Iris pigment epithelial cell (primary cell): Measurements from ENCODE around the gene SH3RF1.

ENCODE experiments used
- DNase-seq: peaks from one replicate; pipeline ENCODE4 v3.0.0-alpha.2; 2011; ENCODE audit warnings: low read depth

Gene SH3RF1

GRCh38 chr4:169132561-169133305 is 138.0 kb downstream of the SH3RF1 start:
- DNase-seq: no peak

GRCh38 chr4:169131556-169132208 is 139.1 kb downstream of the SH3RF1 start:
- no peak for DNase-seq

DNA sequence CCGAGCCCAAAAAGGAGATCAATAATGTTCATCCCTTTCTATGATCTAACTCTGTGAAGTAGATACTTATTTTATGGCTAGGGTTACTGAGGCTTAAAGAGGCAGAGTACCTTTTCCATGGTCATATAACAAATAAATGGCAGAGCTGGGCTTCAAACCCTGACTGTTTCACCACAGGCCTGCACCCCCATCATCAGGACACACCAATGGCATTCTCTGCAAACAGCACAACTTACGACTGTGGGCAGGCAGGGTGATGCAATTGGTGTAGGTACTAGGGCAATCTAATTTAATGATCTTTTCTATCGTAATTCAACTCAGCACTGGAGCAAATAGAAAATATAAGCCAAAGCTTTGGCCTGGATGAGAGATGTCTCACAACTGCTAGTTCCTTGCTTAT is 141.9 kb downstream of the SH3RF1 start:
- DNase-seq: no peak

DNA sequence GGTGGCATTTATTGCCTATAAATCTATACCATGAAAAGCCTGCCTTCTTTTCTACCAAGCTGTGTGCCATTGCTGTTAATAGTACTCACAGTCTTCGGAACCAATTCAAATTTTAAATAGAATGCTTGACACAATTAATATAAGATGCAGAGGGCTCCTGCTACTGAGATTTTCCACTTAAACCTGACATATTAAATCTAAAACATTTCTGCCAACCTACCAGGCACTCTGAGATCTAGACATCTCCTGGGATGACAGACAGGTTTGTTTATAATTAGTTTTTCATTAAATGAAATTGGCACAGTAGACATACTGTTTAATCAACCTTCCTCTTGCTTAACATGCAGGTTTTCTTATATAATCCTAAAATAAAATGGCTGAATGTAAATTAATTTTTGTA is 143.4 kb downstream of the SH3RF1 start:
- DNase-seq: no peak

- peak; percentile 73 for DNase-seq
Observed at GRCh38 chr4:169124661-169125060, 146.1 kb downstream of the SH3RF1 start.

- DNase-seq: no peak
Observed at GRCh38 chr4:169122422-169122821, 148.3 kb downstream of the SH3RF1 start.

GRCh38 chr4:169121861-169122382 is 148.8 kb downstream of the SH3RF1 start:
- DNase-seq: no peak

DNA sequence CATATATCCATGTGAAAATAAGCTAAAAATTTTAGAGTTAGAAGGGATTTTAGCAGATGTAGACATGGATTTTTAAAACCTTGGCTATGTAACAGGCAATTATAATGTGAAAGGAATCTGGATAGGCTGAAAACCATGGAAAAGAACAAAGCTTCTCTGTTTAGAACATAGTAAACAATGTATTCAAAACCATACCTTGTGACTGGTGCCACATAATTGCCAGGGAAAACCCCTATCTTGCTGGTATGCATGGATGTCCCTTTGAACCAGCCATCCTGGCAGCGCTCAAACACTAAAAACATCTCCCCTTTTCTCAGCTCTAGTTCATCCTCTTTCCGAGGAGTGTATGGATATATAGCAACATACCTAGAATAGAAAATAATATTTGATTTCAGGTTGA is 150.1 kb downstream of the SH3RF1 start:
- no peak for DNase-seq

- no peak for DNase-seq
Observed at GRCh38 chr4:169119536-169119935, 151.2 kb downstream of the SH3RF1 start.

- DNase-seq: peak; percentile 82
Observed at GRCh38 chr4:169117591-169118081, 153.1 kb downstream of the SH3RF1 start.

- peak; percentile 36 for DNase-seq
Observed at GRCh38 chr4:169116270-169116901, 154.4 kb downstream of the SH3RF1 start.

DNA sequence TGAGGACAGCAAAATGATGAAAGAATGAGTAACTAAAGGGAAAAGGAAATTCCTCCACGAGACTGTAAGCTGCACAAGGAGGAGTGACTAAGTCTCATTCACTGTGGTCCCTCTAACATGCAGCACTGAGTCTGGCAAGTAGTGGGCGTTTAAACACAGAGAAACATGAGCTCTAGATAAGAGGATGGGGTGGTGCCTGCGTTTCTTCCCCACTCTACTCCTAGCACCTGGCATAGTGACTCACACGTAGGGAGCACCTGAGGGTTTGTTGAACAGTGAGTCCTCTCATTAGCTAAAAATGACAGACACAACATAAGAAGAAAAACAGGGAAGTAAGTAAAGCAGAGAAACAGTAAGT is 154.9 kb downstream of the SH3RF1 start:
- peak; percentile 98 for DNase-seq

GRCh38 chr4:169115144-169115896 is 155.4 kb downstream of the SH3RF1 start:
- no peak for DNase-seq

DNA sequence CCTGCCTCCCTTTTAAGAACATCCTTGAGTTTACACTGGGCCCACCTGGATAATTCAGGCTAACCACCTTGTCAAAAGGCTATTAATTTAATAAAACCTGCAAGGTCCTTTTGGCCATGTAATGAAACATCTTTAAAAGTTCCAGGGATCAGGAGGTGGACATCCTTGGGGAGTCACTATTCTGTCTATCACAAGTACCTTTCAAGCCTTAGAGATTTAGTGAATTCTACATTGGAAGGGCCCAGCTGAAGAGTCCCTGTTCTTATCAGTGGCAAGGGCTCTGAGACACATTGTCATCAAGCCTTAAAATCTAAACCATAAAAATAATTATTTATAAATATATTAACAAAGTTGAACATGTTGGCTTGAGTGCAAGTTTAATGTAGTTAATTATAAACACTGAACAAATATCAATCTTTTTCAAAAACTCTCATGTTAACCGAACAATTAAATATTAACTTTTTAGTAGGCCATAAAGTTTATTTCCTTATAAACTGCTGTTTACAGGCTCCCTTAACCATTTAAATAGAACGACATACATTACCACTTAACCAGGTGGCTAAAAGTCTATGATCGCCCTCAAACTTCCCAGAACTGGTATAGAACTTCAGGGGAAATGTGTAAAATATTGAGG is 156.3 kb downstream of the SH3RF1 start:
- DNase-seq: no peak

GRCh38 chr4:169110633-169111032 is 160.1 kb downstream of the SH3RF1 start:
- DNase-seq: peak; percentile 57

DNA sequence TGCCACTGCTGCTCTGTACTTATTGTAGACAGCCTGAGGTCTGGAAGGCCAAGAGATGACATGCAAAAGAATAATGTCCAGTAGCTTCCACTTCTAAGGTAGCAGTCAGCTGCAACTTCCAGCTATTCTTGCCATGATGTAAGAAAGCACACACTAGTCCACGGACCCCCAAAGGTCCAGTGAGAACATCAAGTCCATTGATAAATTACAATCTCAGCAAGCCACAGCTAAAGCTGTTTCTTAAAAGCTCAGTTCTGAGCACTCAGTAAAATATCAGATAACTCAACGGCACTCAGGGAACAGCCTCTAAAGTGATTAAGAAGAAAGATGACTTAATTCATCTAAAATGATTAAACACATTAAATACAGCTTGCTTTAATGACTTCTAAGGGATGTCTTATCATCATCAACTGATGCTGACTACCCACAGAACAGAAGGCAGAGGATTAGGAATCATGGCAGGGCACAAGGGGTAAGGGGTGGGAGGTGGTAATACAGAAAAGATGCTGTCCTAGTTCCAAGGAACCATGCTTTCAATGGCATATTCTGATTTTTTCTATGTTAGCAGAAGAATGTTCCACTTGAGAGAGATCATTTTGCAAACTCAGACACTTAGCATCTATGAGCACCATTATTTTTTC is 161.6 kb downstream of the SH3RF1 start:
- DNase-seq: no peak

DNA sequence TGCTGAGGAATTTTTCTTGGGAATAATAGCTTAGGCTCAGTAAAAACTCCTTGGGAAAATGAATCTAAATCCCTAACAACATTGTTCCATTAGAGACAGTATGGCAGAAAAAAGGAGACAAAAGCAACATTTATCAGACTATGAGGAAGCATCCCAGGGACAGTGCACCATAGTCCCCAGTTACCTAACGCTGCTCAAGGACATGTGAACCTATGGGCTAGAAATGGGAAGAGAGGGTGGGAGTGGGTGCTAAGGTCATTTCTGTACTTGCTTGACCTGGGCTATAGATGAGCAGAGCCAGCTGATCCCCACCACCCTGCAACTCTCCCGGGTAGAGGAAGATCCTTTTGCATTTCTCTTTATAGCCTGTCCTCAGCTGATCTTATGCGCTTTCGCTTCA is 162.5 kb downstream of the SH3RF1 start:
- DNase-seq: no peak

DNA sequence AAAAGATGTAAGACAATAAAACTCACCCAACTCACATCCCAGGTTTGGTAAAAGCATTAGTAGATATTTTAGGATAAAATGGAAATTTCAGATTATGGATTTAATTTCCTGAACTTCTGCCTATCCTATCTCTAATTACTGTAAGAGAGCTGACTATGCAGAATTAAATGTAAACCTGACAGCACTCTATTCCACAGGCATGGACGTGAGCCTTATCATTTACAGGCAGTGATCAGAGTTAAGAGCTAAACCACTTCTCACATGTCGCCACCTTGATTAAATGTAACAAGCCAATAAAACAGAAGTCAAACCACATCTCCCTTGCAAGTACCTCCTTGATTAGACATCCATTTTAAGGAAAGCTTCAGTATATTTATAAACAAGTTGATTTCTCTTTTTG is 163.2 kb downstream of the SH3RF1 start:
- DNase-seq: no peak

GRCh38 chr4:169106696-169107229 is 164.0 kb downstream of the SH3RF1 start:
- no peak for DNase-seq

DNA sequence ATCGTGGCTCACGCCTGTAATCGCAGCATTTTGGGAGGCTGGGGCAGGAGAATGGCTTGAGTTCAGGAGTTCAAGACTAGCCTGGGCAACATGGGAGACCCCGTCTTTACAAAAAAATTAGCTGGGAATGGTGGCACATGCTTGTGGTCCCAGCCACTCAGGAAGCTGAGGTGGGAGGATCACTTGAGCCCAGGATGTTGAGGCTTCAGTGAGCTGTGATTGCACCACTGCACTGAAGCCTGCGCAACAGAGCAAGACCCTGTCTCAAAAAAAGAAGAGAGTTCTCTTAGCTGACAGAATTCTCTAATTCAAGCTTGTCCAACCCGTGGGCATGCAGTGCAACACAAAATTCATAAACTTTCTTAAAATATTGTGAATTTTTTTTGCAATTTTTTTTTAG is 165.1 kb downstream of the SH3RF1 start:
- DNase-seq: no peak

DNA sequence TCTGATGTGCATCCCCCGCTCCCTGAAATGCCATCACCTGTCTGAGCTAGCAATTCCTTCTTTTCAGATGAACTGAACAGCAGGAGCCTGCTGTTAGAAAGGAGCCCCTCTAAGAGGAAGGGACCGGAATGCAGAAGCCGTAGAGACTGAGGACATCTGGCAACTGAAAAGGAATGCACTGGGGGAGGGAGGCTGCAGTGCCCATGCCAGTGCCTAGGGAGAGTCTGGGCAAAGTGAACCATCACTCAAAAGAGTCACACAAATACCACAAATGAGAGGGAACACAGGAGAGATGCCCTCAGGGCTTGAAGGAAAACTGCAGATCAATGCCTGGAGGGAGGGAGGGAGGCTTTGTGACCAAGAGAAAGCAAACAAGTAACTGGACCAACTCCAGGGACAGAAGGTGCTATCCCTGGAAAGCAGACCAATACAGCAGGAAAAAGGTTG is 166.8 kb downstream of the SH3RF1 start:
- DNase-seq: no peak
